Neural cell (in vitro differentiated cells): Measurements from ENCODE around the gene SFXN3. TPM values are rescaled to one million over a fixed set of nuclear protein-coding genes. Genes with fewer than 3 reads are reported as not detected.

ENCODE experiments used
- H2AFZ ChIP-seq: fragments of 200-600, 300-800 bp; sonication (generic), shearing (Covaris generic); 2 replicates; pipeline ENCODE4 v1.6.0; 2014; ENCODE audit warnings: low read depth, mild to moderate bottlenecking, antibody characterized with exemption, low read length, moderate library complexity
- H3F3A ChIP-seq: fragments of 200-600 bp; shearing (Covaris generic); 2 replicates; pipeline ENCODE4 v1.6.1; 2016; ENCODE audit warnings: mild to moderate bottlenecking, moderate library complexity, mixed read lengths, antibody characterized with exemption, low read length; ENCODE audit not compliant: insufficient read depth, poor library complexity, severe bottlenecking
- H3K27ac ChIP-seq: fragments of 200-600, 300-800 bp; sonication (generic), shearing (Covaris generic); 2 replicates; pipeline ENCODE4 v1.5.1; 2014; ENCODE audit warnings: mild to moderate bottlenecking, low read length, moderate library complexity
- H3K27me3 ChIP-seq: fragments of 300-800, 200-600 bp; sonication (generic), shearing (Covaris generic); 2 replicates; pipeline ENCODE4 v1.6.0; 2014; ENCODE audit warnings: mild to moderate bottlenecking, low read depth, low read length, moderate library complexity; ENCODE audit not compliant: insufficient read depth
- H3K36me3 ChIP-seq: fragments of 300-800, 200-600 bp; sonication (generic), shearing (Covaris generic); 2 replicates; pipeline ENCODE4 v1.5.1; 2014; ENCODE audit warnings: mild to moderate bottlenecking, antibody characterized with exemption, low read length, moderate library complexity; ENCODE audit not compliant: insufficient read depth
- H3K4me2 ChIP-seq: fragments of 300-800, 200-600 bp; sonication (generic), shearing (Covaris generic); 2 replicates; pipeline ENCODE4 v1.6.0; 2014; ENCODE audit warnings: mild to moderate bottlenecking, low read length
- H3K4me3 ChIP-seq: fragments of 300-800, 200-600 bp; sonication (generic), shearing (Covaris generic); 2 replicates; pipeline ENCODE4 v1.5.1; 2014; ENCODE audit warnings: mild to moderate bottlenecking, low read length, moderate library complexity
- H3K79me2 ChIP-seq: fragments of 200-600 bp; shearing (Covaris generic); replicated peaks from 2 replicates; pipeline ENCODE4 v1.6.0; 2014; ENCODE audit warnings: mild to moderate bottlenecking, low read length, moderate library complexity; ENCODE audit not compliant: insufficient read depth
- H3K9ac ChIP-seq: fragments of 300-800, 200-600 bp; sonication (generic), shearing (Covaris generic); 2 replicates; pipeline ENCODE4 v1.6.1; 2016; ENCODE audit warnings: mild to moderate bottlenecking, low read length, mixed read lengths
- H3K9me2 ChIP-seq: fragments of 200-600 bp; shearing (Covaris generic); 2 replicates; pipeline ENCODE4 v1.6.1; 2016; ENCODE audit warnings: mild to moderate bottlenecking, low read length, mixed read lengths; ENCODE audit not compliant: insufficient read depth
- H3K9me3 ChIP-seq: fragments of 200-600, 300-800 bp; sonication (generic), shearing (Covaris generic); 2 replicates; pipeline ENCODE4 v1.6.1; 2016; ENCODE audit warnings: mild to moderate bottlenecking, mixed run types, low read length, moderate library complexity, mixed read lengths
- H4K20me1 ChIP-seq: fragments of 200-600 bp; shearing (Covaris generic); 2 replicates; pipeline ENCODE4 v1.6.1; 2016; ENCODE audit warnings: mild to moderate bottlenecking, mixed run types; ENCODE audit not compliant: insufficient read depth
- CTCF ChIP-seq: fragments of 450-650 bp; IDR thresholded peaks from 2 replicates; pipeline ENCODE4 v1.5.1; 2014; ENCODE audit warnings: antibody characterized with exemption, mild to moderate bottlenecking, moderate library complexity; ENCODE audit not compliant: poor library complexity, severe bottlenecking
- EP300 ChIP-seq: fragments of 450-650 bp; conservative IDR thresholded peaks from 2 replicates; pipeline ENCODE4 v1.6.1; 2014; ENCODE audit warnings: antibody characterized with exemption, mild to moderate bottlenecking, moderate library complexity; ENCODE audit not compliant: poor library complexity, severe bottlenecking
- EZH2 ChIP-seq: fragments of 200-600, 300-800 bp; shearing (Covaris generic), sonication (generic); IDR thresholded peaks from 2 replicates; pipeline ENCODE4 v1.6.1; 2014; ENCODE audit warnings: antibody characterized with exemption, low read length, borderline replicate concordance, mild to moderate bottlenecking; ENCODE audit not compliant: insufficient read depth, poor library complexity, severe bottlenecking
- MXI1 ChIP-seq: fragments of 450-650 bp; conservative IDR thresholded peaks from 2 replicates; pipeline ENCODE4 v1.6.1; 2014; ENCODE audit warnings: antibody characterized with exemption, mild to moderate bottlenecking; ENCODE audit not compliant: poor library complexity, severe bottlenecking
- POLR2AphosphoS5 ChIP-seq: IDR thresholded peaks from 2 replicates; pipeline ENCODE4 v1.6.1; 2012
- RAD21 ChIP-seq: fragments of 450-650 bp; conservative IDR thresholded peaks from 2 replicates; pipeline ENCODE4 v1.6.1; 2014; ENCODE audit warnings: antibody characterized with exemption, mild to moderate bottlenecking, moderate library complexity
- REST ChIP-seq: IDR thresholded peaks from 2 replicates; pipeline ENCODE4 v1.6.1; 2012; ENCODE audit warnings: borderline replicate concordance
- SMC3 ChIP-seq: fragments of 450-650 bp; conservative IDR thresholded peaks from 2 replicates; pipeline ENCODE4 v1.6.1; 2014; ENCODE audit warnings: antibody characterized with exemption, mild to moderate bottlenecking, moderate library complexity; ENCODE audit not compliant: poor library complexity
- TAF1 ChIP-seq: IDR thresholded peaks from 2 replicates; pipeline ENCODE4 v1.6.1; 2012; ENCODE audit warnings: low read depth
- polyA plus RNA-seq: library from polyadenylated mRNA; depleted of rRNA; stranded (reverse); fragments of >200 nt; gene quantifications from 2 replicates; pipeline ENCODE4 v1.2.3, GENCODE V29; 2014

SFXN3 gene
- polyA plus RNA-seq, 1 donor from 2014 or later, result 52.1 TPM

- H3K27ac ChIP-seq, result no peak overlapping the region
- no peak for TF ChIP-seq EZH2
- no peak for TF ChIP-seq REST
- no peak for TF ChIP-seq EP300
- TF ChIP-seq CTCF, result no peak
- TF ChIP-seq MXI1, result no peak
- TF ChIP-seq TAF1, result no peak
- no peak for TF ChIP-seq POLR2AphosphoS5
- TF ChIP-seq RAD21, result no peak
- TF ChIP-seq SMC3, result no peak
- no peaks in the 10 kb centered on the region for H4K20me1 ChIP-seq
These were observed 27.3 kb upstream of the SFXN3 start for GRCh38 chr10:101003639-101004206.

GRCh38 chr10:101005361-101005760 lies 25.7 kb upstream of the SFXN3 start:
- H2AFZ ChIP-seq, result no peak overlapping the region
- no peaks in the 10 kb centered on the region for H3F3A ChIP-seq
- TF ChIP-seq EP300 (no peak), REST (no peak), TAF1 (no peak), MXI1 (no peak), SMC3 (no peak), EZH2 (no peak), POLR2AphosphoS5 (no peak), CTCF (no peak), RAD21 (no peak)
- H3K4me2 ChIP-seq, result no peak overlapping the region
- no peaks in the 10 kb centered on the region for H4K20me1 ChIP-seq
- H3K27me3 ChIP-seq, result no peaks in the 10 kb centered on the region
- no peaks in the 10 kb centered on the region for H3K9me2 ChIP-seq
- no peak overlapping the region for H3K4me3 ChIP-seq
- no peak overlapping the region for H3K27ac ChIP-seq
- H3K9me3 ChIP-seq, result no peaks in the 10 kb centered on the region
- H3K36me3 ChIP-seq, result no peaks in the 10 kb centered on the region
- no peak overlapping the region for H3K9ac ChIP-seq
- H3K79me2 ChIP-seq, result peaks cover 16% of the 10 kb centered on the region

More at GRCh38 chr10:101003639-101004206, 27.3 kb upstream of the SFXN3 start:
- Histone ChIP-seq H3K4me3 (no peak overlapping the region), H3K9ac (no peak overlapping the region), H3K36me3 (no peaks in the 10 kb centered on the region), H3K4me2 (no peak overlapping the region), H3K9me3 (no peaks in the 10 kb centered on the region), H2AFZ (no peak overlapping the region), H3F3A (no peaks in the 10 kb centered on the region), H3K27me3 (no peaks in the 10 kb centered on the region), H3K79me2 (peaks cover 22% of the 10 kb centered on the region), H3K9me2 (no peaks in the 10 kb centered on the region)
